ENCODE results near the gene KDM1B.
"Not testable (repeated sequence)": the region's sequence is repeated elsewhere in the genome, so short reads cannot be mapped to it uniquely, and the experiment has no call there.

Gene KDM1B
- 13.9 to 19.0 (median 16.6) reads per million in 4 experiments for total RNA-seq

DNA sequence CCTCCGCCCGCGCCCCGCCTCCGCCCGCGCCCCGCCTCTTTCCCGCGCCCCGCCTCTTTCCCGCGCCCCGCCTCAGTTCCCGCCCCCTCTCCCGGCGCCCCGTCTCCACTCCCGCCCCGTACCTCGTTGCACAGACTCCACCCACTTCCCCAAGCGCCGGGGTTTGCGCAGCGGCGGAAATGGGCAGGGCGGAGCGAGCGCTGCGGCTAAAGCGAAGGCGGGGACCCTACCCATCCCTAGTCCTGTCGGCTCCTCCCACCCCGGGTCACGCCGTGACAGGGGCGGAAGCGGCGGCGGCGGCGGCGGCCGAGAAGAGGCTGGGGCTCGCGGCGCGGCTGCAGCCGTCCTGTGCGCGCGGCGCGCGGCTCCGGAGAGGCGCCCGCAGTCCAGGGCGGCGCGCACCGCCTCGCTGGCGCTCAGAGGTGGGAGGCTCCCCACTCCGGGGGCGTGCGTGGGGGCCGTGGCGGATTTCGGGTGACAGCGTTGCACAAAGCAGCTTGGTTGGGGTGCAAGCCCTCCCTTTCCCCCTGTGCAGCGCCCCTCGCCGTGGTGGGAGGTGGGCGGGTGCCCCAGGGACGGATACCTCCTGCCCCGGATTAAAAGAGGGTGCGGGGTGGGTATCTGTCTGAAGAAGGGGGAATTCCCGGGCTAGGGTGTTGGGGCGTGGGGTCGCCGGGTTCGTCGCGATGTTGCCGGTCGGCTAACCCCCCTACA is at the start of gene KDM1B:
TSS of gene KDM1B (plus strand) at position 273 of the 714 bp plus-strand sequence. CDS start 4,474 bp downstream, outside the sequence.
- DNase-seq = peak; percentile 98

DNA sequence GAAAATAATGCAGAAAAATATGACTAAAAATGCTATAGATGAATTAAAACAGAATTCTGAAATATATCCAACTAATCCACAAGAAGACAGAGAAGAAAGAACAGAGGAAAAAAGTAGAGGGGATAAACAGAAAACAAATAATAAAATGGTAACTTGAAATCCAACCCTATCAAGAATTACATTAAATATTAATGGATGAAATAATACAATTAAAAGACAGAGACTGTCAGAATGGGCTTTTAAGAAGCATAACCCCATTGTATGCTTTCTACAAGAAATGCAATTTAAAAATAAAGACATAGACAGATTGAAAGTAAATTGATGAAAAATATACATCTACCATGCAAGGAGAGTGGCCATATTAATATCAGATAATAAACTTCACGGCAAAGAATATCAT is 48.2 kb upstream of the KDM1B start:
- no peak for DNase-seq

- DNase-seq = no peak
These were observed 45.1 kb upstream of the KDM1B start for GRCh38 chr6:18110162-18110561.

GRCh38 chr6:18115356-18115755 is 39.9 kb upstream of the KDM1B start:
- no peak for DNase-seq

DNA sequence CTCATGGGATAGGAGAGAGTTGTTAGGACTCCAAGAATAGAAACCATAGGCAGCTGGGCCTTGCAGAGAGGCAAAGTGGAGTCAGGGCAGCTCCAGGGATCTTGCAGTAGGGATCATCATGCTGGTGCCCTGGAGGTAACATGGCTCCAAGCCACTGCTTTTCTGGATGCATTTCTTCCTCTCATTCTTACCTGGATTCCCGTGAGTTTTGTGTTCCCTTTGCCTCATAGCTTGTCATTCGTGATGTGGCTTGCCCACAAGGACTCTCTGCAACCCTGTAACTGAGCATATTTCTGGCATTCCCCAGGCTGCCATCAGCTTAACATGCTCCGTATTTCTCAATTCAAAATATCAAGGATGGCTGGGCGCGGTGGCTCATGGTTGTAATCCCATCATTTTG is 38.1 kb upstream of the KDM1B start:
- no peak for DNase-seq

DNA sequence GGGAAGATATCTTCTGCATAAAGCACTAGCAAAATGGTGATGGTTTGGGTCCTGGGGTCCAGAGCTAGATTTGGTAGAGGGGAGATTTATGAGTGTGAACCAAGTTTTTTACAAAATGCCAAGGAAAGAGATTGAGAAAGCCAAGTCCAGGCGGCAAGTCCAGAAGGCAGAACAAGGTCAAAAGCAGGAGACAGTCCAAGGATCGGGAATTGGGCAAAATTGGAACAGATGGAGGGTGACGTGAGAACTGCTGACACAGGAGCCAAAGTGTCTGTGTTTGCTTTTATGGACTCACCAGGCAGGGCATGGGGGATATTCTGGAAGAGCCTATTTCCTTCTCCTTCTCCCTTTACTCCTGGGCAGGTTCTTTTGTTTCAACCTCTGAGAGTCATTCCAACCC is 36.9 kb upstream of the KDM1B start:
- DNase-seq = no peak

DNA sequence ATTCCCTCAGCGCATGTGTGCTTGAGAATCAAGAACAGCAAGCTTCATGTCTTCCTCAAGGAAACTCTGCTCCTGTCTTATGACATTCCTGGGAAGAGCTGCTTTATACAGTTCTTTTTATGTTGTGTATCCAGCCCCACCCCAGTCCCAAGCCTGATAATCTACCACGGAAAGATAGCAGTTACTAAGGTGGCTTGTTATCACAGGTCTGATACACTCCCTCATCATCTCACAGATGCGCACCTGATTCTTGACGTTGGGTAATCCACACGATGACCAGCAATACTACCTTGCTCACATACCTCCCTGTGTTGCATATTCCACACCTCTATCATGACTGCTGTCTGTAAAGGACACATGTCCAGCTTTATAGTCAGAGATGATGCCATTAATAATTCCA is 36.0 kb upstream of the KDM1B start:
- DNase-seq = no peak

GRCh38 chr6:18121580-18122127 is 33.6 kb upstream of the KDM1B start:
- no peak for DNase-seq

- peak; percentile 32 for DNase-seq
These were observed 32.8 kb upstream of the KDM1B start, which contains the start of gene NHLRC1 for GRCh38 chr6:18122128-18123093. TSS of gene NHLRC1 (minus strand) at chr6:18122677. CDS start at chr6:18122606, 71 bp downstream.

DNA sequence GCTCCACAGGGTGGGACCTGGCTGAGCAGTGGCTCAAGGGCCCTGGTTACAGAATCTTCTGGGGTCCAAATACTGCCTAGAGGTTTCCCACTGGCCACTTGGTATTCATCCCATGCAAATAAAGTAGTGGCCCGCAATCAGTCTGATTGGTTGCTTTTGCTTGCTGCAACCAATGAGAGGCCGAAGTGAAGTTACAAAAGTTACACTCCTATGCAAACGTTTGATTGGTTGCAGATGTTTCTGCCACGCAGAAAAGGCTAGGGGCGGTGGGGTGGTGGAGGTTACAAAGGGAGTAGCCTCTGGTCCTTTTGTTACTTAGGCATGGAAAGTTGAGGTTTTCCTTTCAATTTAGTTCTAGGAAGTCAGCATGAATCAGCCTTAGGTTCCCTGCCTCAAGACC is 29.1 kb upstream of the KDM1B start:
- no peak for DNase-seq

- DNase-seq = no peak
These were observed 22.9 kb upstream of the KDM1B start for GRCh38 chr6:18132346-18132745.

DNA sequence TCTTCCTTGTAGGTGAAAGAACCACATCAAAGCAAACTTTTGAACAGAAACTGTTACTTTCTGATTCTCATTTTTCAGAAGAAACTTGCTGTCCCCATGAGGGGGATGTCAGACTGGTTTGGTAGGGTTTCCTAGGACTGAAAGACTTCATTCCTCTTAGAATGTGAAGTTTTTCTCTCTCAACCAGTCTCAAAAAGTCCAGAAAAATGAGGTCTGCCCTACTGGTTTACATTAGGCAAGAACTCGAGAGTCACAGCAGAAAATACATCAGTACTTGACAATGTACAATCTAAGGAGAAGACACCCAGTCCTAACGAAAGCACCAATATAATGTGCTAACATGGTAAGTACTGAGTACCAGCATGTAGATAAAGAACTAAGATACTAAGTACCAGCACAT is 20.1 kb upstream of the KDM1B start:
- no peak for DNase-seq

DNA sequence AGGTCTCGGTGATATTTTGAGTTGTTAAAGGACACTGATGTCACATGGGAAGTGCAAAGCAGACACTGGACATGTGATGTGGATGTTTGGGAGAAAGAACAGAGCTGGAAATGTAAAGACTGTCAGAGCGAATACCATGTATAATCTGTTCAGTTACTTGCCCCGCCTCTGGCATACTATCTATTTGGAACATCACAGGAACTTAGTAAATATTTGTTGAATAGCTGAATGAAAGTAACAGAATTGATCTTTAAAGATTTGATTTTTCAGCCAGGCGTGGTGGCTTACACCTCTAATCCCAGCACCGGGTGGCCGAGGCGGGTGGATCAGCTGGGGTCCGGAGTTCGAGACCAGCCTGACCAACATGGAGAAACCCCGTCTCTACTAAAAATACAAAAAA is 19.0 kb upstream of the KDM1B start:
- no peak for DNase-seq

- no peak for DNase-seq
These were observed 16.3 kb upstream of the KDM1B start for GRCh38 chr6:18138906-18139305.

DNA sequence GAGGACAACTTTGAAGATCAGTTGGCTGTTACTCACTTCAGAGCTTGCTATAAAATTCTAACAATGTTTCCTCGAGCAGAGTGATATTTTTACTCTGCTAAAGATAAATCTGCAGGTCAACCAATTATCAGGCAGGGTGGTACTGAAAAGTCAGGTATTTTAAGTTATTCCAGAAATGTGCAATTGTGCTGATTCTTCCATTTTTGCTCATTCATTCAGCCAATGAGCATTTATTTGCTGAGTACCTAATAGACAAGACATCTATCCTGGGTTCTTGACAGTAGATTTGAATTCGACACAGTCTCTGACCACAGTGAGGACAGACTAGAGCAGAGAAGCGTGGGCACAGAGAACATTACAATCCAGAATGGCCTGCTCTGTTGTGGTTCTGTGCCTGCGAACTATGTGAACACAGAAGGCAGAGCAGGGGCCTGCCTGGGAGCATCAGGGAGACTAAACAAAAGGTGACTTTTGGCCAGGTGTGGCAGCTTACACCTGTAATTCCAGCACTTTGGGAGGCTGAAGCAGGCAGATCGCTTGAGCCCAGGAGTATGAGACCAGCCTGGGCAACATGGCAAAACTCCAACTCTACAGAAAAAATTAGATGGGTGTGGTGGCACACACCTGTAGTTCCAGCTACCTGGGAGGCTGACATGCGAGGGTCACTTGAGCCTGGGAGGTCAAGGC is 15.1 kb upstream of the KDM1B start:
- no peak for DNase-seq

GRCh38 chr6:18141805-18142590 is 13.2 kb upstream of the KDM1B start:
- no peak for DNase-seq

GRCh38 chr6:18142591-18142861 is 12.7 kb upstream of the KDM1B start:
- DNase-seq = no peak

- no peak for DNase-seq
These were observed 8.1 kb upstream of the KDM1B start for GRCh38 chr6:18147160-18147559.

DNA sequence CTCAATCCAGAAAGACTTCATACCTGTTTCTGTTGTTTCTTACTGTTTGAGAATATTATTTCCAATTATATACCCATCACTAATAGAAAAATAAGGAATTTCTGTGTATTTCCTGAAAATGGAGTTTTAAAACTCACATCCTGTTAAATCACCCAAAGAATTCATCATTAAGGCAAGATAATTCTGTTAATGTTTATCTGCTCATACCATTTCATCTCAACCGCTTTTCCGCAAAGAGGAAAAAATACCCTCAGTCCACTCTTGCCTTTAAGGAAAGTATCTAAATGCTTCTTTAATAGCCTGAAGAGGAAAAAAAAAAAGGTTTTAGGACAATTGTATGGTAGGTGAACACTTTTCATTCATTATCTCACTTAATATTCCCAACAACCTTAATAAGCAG is 7.6 kb upstream of the KDM1B start:
- no peak for DNase-seq

- no peak for DNase-seq
These were observed 6.8 kb upstream of the KDM1B start for GRCh38 chr6:18148304-18149025.

DNA sequence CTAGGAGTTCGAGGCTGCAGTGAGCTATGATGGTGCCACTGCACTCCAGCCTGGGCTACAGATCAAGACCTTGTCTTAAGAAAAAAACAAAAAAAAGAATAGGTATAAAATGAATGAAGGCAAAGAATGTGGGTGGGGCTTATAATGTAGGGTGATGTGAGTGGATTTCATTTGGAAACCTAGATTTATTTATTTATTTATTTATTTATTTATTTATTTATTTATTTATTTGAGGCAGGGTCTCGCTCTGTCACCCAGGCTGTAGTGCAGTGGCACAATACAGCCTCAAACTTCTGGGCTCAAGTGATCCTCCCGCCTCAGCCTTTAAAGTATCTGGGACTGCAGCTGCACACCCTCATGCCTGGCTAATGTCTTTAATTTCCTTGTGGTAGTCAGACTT is 3.8 kb upstream of the KDM1B start:
- DNase-seq = not testable (repeated sequence)

DNA sequence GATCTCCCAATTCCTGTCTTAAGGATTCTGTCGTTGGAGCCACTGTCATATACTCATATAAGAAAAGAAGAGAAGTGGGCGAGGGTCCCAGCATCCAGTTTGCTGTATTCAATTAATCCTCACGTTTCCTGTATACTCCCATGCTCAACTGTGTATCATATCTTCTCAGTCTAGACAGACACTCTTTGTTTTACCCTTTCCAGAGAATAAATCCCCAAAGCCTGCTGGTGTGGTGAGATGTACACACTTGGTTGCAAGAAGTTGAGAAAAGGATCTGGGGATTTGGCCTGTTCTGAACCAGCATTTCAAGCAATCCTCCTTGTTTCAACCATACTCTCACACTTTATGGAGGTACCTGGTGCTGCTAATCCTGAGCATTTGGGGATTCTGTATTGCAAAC is 3.4 kb upstream of the KDM1B start:
- no peak for DNase-seq

Measured in effector CD8-positive, alpha-beta T cell (primary cell).